ENCODE data around the gene BTG1. TPM values are rescaled to one million over a fixed set of nuclear protein-coding genes. Genes with fewer than 3 reads are reported as not detected.

The BTG1 gene
- total and polyA plus RNA-seq, 2 experiments from 2014 or later, result 15.5 to 36.2 TPM

GRCh38 chr12:92146497-92147224, 1.0 kb upstream of the BTG1 start:
- H3K79me2 ChIP-seq (replicated peaks; ENCODE audit: insufficient read depth), result peaks cover 38% of the 10 kb centered on the region
- TF ChIP-seq JUNB (IDR thresholded peaks at IDR 0.05; ENCODE audit: unreplicated experiment) (no peak), ZNF331 (CRISPR knock-in tag; IDR thresholded peaks at IDR 0.05; ENCODE audit: low read depth) (no peak), EZH2phosphoT487 (IDR thresholded peaks at IDR 0.05; ENCODE audit: unreplicated experiment) (no peak), NANOG (IDR thresholded peaks at IDR 0.05; ENCODE audit: borderline replicate concordance) (no peak), STAT1 (IDR thresholded peaks at IDR 0.05; ENCODE audit: unreplicated experiment) (no peak), REST (IDR thresholded peaks at IDR 0.05; ENCODE audit: unreplicated experiment) (no peak), ZNF114 (CRISPR knock-in tag; IDR thresholded peaks at IDR 0.05) (no peak), CTCF (conservative IDR thresholded peaks at IDR 0.05; ENCODE audit: low read depth in 2 of 2) (no peak)
- TF ChIP-seq, protein P1, sequence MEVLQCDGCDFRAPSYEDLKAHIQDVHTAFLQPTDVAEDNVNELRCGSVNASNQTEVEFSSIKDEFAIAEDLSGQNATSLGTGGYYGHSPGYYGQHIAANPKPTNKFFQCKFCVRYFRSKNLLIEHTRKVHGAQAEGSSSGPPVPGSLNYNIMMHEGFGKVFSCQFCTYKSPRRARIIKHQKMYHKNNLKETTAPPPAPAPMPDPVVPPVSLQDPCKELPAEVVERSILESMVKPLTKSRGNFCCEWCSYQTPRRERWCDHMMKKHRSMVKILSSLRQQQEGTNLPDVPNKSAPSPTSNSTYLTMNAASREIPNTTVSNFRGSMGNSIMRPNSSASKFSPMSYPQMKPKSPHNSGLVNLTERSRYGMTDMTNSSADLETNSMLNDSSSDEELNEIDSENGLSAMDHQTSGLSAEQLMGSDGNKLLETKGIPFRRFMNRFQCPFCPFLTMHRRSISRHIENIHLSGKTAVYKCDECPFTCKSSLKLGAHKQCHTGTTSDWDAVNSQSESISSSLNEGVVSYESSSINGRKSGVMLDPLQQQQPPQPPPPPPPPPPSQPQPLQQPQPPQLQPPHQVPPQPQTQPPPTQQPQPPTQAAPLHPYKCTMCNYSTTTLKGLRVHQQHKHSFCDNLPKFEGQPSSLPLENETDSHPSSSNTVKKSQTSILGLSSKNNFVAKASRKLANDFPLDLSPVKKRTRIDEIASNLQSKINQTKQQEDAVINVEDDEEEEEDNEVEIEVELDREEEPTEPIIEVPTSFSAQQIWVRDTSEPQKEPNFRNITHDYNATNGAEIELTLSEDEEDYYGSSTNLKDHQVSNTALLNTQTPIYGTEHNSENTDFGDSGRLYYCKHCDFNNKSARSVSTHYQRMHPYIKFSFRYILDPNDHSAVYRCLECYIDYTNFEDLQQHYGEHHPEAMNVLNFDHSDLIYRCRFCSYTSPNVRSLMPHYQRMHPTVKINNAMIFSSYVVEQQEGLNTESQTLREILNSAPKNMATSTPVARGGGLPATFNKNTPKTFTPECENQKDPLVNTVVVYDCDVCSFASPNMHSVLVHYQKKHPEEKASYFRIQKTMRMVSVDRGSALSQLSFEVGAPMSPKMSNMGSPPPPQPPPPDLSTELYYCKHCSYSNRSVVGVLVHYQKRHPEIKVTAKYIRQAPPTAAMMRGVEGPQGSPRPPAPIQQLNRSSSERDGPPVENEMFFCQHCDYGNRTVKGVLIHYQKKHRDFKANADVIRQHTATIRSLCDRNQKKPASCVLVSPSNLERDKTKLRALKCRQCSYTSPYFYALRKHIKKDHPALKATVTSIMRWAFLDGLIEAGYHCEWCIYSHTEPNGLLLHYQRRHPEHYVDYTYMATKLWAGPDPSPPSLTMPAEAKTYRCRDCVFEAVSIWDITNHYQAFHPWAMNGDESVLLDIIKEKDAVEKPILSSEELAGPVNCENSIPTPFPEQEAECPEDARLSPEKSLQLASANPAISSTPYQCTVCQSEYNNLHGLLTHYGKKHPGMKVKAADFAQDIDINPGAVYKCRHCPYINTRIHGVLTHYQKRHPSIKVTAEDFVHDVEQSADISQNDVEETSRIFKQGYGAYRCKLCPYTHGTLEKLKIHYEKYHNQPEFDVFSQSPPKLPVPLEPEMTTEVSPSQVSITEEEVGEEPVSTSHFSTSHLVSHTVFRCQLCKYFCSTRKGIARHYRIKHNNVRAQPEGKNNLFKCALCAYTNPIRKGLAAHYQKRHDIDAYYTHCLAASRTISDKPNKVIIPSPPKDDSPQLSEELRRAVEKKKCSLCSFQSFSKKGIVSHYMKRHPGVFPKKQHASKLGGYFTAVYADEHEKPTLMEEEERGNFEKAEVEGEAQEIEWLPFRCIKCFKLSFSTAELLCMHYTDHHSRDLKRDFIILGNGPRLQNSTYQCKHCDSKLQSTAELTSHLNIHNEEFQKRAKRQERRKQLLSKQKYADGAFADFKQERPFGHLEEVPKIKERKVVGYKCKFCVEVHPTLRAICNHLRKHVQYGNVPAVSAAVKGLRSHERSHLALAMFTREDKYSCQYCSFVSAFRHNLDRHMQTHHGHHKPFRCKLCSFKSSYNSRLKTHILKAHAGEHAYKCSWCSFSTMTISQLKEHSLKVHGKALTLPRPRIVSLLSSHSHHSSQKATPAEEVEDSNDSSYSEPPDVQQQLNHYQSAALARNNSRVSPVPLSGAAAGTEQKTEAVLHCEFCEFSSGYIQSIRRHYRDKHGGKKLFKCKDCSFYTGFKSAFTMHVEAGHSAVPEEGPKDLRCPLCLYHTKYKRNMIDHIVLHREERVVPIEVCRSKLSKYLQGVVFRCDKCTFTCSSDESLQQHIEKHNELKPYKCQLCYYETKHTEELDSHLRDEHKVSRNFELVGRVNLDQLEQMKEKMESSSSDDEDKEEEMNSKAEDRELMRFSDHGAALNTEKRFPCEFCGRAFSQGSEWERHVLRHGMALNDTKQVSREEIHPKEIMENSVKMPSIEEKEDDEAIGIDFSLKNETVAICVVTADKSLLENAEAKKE (CRISPR knock-in tag; IDR thresholded peaks at IDR 0.05), result no peak
- no peaks in the 10 kb centered on the region for H3F3A ChIP-seq (replicated peaks; ENCODE audit: low read depth)
- H2AFZ ChIP-seq, result peak overlapping the region; percentile 64; the same call in 1 of the 2 replicates
- H4K20me1 ChIP-seq (replicated peaks; ENCODE audit: insufficient read depth), result peaks cover 8% of the 10 kb centered on the region; the same call in 1 of the 2 replicates
- H3K4me3 ChIP-seq, result peak overlapping the region; percentile 82
- H3K27ac ChIP-seq (ENCODE audit: low read depth), result peak overlapping the region; percentile 94
- DNase-seq (ENCODE audit: low spot score) (no peak), ATAC-seq (no peak)
- Mint-ChIP-seq H3K36me3 (ENCODE audit: low read depth) (peaks cover 38% of the 10 kb centered on the region), H3K4me3 (peak overlapping the region; percentile 98), H3K9me3 (peaks cover 6% of the 10 kb centered on the region; the same call in 2 of the 3 replicates), H3K4me1 (peaks cover 32% of the 10 kb centered on the region), H3K27ac (peak overlapping the region; percentile 98), H3K27me3 (ENCODE audit: insufficient read depth, low read depth, poor library complexity) (peaks cover 20% of the 10 kb centered on the region)
- H3K4me1 ChIP-seq (ENCODE audit: insufficient read depth), result peaks cover 27% of the 10 kb centered on the region
- 0 out of 2 replicates have a peak, but pooled peaks cover 2% of the 10 kb centered on the region for H3K9me2 ChIP-seq (ENCODE audit: insufficient read depth)
- no peaks in the 10 kb centered on the region for H3K27me3 ChIP-seq (ENCODE audit: insufficient read depth)
- peaks cover 13% of the 10 kb centered on the region; the same call in 1 of the 2 replicates for H3K36me3 ChIP-seq (ENCODE audit: insufficient read depth)
- H3K4me2 ChIP-seq, result peak overlapping the region; percentile 84

Data from GM23338 (cell line).